HG03571 (cell line): ENCODE measurements around the gene AGMAT.

Source experiments
- ATAC-seq: cut with Tn5 transposase; IDR thresholded peaks from one replicate; pipeline ENCODE4 v1.9.1; 2021; ENCODE audit not compliant: unreplicated experiment

AGMAT gene, protein sequence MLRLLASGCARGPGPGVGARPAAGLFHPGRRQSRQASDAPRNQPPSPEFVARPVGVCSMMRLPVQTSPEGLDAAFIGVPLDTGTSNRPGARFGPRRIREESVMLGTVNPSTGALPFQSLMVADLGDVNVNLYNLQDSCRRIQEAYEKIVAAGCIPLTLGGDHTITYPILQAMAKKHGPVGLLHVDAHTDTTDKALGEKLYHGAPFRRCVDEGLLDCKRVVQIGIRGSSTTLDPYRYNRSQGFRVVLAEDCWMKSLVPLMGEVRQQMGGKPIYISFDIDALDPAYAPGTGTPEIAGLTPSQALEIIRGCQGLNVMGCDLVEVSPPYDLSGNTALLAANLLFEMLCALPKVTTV

DNA sequence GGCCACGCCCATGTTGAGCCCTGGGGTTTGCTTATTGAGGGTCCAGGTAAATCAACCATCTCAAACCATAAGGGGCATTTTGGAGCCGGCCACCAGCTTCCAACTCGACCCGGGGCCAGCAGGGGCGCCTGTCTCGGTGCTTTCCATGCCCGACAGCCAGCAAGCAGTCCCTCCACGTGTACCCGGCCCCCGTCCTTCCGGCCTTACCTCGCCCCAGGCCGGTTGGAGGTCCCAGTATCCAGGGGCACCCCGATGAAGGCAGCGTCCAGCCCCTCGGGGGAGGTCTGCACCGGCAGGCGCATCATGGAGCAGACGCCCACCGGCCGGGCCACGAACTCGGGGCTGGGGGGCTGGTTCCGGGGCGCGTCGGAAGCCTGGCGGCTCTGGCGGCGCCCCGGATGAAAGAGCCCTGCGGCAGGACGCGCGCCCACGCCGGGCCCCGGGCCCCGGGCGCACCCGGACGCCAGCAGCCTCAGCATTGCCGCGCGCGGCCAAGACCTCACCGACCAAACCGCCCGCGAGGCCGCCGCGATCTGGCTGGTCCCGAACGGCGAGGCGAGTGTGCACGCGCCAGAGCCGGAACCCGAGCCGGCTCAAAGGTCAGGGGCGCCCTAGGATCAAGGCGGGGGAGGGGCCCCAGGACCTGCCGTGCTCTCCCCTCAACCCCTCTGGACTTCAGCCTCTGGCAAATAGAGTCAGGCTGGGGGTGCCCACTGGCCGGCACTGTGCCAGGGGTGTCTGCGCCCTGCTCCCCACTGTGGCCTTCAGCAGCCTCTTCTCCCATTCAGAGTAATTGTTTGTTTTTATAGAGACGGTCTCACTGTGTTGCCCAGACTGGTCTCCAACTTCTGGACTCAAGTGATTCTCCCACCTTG is at the start of gene AGMAT:
Gene AGMAT, minus strand, starts transcription at position 563 of the 875 bp plus-strand sequence. Its CDS starts 84 bp downstream, at position 479.
- peak; percentile 55 for ATAC-seq

DNA sequence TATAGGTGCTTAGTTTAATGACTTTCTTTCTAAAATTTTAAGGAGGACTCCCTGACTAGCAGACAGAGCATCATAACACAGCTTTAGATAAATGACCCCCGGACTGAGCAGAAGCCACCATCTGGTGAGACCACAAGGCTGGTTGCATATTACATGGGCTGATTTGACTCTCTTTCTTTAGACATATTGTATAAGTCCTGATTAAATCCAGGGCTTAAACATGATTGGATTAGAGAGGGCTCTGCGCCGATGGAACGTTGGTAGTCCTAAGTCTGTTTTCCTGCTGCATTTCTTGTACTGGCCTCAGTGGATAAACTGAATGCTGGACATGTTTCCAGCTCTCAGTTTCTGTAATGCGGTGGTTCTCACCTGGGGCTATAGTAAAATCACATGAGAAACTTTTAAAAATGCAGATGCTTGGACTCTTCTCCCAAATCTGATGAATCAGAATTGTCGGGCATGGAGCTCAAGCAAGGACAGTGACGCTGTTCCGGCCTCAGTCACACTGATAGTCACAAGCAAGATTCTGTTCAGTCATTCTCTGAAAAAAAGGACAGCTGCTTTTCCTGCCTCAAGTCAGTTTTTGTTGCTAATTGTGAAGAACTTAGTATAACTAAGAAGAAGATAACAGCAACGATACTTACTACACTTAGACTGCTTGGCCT is 49.0 kb upstream of the AGMAT start:
- no peak for ATAC-seq

DNA sequence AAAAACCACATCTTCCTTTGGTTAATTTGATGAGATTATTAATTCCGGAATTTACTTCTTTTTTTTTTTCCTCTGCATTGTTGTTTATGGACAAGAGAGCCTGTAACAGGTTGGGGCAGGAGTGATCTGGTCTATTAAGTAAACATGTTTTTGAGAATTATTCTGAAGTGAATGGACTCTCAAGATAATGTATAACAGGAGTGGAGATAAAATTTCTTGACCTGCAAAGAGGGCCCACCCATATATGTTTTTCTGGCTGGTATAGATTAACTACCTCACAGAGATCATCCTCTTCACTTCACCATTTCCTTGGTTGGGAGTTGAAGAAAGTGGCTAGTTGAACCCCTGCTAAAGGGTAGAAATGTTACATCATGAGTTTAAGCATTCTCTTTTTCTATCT is 43.2 kb upstream of the AGMAT start:
- ATAC-seq: peak; percentile 34

DNA sequence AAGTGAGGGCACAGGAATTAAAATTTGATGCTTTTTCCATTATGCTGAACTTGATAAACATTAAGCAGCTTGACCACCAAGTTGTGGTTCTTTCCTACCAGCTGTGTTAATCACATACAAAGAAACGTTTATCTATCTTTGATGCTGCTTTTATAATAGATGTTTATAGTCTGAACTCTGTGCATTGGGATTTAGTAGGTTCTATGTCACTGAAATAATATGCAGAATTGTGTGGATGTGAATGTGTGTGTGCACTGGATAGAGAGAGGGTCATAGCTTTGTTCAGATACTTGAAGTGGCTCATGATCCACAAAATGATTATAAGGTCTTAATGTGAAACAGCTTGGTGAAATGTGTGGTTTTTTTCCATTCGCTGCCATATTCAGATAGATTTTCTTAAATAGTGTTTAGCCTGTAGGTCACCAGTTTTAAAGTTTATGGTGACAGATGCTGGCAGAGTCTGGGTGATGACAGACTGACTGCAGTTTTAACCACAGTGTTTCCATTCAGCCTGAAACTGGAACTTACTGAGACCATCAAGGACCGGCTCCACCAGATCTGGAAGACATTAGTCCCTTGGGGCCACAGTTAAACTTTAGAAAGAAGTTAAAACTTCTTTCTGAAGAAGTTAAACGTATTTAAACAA is 42.6 kb upstream of the AGMAT start:
- peak; percentile 73 for ATAC-seq

DNA sequence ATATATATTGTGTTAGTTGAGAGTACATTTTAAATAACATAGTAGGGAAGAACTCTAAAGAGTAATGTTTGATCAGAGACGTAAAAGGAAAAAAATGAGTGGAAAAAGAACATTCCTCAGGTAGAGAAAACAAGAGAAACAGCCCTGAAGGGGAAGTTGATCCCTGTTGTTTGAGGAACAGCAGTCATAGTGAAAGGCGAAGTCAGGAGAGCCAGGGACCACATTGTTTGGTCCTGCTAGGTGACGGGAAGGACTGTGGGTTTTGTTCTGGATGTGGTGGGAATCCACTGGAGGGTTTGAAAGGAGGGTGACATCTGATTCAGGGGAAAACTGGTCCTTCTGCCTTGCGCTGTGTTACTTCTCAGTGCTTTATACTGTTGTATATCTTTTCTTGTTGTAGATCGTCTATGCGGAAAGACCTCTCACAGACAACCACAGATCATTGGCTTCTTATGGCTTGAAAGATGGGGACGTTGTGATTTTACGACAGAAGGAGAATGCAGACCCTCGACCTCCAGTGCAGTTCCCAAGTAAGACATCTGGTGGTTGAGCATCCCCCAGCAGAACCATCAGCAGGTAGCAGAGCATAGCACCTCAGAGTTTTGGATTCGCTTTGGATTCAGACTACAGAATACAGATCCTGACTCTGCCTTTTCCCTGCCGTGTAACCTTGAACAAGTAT is 41.6 kb upstream of the AGMAT start:
- ATAC-seq: no peak

DNA sequence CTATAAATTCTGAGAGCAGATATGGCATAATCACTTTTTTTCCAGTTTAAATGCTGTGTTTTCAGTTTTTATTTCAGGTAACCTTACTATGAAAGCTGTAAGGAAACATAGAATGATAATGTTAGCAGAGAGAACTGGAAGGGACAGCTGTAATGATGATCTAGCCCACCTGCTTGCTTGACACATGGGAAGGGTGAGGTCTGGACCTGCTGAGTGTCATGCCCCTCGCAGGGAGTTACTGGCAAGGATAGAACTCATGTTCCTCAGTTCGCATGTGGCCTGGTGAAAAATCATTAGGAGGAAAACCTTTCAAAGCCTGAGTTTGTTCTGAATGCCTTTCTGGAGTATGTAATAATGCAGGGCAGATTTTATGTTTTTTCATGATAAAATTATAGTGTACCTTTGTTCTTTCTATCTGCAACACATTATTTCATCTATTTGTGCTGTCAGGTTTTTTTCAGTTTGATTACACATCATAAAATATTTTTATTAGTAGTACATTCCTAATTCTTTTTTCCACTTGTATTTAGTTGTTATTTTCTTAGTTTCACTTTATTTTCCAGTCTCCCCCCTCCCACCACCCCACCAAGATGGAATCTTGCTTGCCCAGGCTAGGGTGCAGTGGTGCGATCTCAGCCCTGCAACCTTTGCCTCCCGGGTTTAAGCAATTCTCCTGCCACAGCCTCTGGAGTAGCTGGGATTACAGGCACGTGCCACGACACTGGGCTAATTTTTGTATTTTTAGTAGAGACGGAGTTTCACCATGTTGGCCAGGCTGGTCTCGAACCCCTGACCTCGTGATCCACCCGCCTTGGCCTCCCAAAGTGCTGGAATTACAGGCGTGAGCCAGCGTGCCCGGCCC is 40.4 kb upstream of the AGMAT start:
- no peak for ATAC-seq

DNA sequence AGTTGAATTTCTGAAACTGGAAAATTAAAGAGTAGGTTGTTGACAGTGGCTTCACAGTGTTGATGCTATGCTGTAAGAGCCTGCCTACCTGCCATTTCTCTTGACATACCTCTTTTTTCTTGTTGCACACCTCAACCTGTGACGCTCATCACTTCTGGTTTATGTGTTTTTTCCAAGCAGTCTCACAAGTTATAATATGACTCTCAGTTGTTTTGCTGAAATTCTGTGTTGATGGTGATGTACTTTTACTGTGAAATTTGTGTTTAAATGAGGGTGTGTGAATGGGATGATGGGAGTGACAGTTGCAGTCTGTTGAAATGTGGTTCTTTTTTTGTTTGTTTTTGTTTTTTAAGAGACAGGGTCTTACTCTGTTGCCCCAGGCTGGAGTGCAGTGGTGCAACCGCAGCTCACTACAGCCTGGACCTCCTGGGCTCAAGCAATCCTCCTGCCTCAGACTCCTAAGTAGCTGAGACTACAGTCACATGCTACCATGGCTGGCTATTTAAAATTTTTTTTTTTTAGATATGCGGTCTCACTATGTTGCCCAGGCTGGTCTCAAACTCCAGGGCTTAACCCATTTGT is 39.4 kb upstream of the AGMAT start:
- ATAC-seq: no peak

DNA sequence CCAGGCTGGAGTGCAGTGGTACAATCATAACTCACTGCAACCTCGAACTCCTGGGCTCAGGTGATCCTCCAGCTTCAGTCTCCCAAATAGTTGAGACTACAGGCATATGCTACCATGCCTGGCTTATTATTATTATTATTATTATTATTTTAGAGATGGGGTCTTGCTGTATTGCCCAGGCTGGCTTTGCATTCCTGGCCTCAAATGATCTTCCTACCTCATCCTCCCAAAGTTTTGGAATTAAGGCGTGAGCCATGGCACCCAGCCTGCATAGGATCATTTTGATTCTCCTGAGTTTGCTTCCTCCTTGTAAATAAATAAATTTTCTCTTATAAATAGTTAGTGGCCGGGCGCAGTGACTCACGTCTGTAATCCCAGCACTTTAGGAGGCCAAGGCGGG is 38.6 kb upstream of the AGMAT start:
- ATAC-seq: no peak

DNA sequence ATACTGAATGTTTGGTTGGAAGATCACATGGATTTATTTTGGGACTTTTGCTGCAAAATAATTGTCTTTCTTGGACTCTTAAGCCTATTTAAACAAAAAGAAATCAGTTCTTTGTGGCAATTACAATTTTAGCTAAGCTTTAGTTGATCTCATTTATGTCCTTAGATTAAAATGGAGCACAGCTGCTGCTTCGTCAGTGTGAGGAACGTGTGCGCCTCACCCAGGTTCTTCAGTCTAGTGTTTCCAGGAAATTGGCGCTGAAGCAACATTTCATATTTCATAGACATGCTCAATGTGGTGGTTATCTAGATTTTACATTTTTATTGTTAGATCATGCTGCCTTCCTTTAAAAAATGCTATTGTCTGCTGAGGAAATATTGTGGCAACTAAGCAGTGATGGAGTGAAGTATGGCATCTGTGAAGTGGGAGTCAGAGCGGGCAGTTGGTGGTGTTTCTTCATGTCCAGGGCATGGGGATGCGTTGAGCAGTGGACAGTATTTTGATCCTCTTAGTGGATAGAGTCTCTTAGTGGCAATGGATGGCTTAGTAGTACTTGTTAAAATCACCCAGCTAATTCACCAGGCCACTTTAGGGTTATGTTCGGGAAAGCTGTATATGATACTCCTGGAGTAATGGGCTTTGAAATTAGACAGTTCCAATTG is 38.0 kb upstream of the AGMAT start:
- ATAC-seq: no peak

DNA sequence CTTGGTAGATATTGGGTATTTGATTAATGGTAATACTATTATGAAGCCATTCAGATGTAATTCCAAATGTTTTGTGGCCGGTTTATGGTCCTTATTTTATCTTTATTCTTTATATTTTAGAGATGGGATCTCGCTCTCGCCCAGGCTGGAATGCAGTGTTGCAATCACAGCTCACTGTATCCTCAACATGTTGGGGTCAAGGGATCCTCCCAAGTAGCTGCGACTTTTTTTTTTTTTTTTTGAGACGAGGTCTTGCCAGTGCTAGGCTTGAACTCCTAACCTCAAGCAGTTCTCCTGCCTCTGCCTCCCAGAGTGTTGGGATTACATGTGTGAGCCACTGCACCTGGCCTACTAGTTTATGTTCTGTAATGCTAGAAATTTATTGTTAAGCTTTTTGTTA is 37.1 kb upstream of the AGMAT start:
- no peak for ATAC-seq

DNA sequence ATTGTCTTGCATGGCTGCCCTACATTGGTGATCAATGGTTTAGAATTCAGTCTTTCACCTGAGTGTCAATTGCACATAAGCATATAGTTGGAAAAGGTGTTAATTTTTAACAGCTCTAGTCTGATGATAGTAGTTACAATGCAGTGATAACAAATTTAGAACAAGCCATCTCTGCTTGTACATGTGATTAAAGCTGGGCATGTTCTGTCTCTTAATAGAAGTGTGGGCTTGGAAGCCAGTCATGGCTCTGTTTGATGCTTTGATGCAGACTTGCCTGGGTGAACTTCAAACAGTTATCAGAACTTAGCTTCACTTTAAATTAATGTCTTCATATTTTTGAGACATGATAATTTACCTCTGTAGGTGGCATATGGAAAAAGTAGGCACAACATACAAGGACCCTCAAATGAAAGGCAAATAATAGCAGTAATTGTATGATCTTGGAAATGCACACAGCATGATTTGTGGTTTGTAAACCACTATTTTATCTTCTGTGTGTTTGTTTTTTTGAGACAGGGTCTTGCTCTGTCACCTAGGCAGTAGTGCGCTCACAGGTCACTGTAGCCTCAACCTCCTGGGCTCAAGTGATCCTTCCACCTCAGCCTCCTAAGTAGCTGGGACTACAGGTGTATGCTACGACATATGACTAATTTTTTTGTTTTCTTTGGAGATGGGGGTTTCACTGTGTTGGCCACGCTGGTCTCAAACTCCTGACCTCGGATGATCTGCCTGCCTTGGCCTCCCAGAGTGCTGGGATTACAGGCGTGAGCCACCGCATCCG is 36.2 kb upstream of the AGMAT start:
- ATAC-seq: no peak

DNA sequence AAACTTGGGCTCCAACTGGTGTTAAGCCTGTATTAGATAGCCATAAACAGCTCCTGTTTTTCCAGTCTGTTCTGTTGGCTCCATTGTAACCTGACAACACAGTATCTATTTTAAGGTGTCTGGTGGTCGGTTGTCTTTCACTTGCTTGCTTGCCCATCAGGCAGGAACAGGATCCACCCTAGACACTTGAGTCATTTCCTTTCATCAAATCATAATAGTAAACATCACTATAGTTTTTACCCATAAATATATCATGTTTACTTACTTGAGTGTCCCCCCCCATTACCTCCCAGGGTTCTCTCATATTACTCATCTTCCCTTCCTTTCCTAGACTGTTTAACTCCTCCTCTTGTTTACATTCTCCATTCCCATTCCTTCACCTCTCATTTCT is 35.3 kb upstream of the AGMAT start:
- ATAC-seq: no peak

DNA sequence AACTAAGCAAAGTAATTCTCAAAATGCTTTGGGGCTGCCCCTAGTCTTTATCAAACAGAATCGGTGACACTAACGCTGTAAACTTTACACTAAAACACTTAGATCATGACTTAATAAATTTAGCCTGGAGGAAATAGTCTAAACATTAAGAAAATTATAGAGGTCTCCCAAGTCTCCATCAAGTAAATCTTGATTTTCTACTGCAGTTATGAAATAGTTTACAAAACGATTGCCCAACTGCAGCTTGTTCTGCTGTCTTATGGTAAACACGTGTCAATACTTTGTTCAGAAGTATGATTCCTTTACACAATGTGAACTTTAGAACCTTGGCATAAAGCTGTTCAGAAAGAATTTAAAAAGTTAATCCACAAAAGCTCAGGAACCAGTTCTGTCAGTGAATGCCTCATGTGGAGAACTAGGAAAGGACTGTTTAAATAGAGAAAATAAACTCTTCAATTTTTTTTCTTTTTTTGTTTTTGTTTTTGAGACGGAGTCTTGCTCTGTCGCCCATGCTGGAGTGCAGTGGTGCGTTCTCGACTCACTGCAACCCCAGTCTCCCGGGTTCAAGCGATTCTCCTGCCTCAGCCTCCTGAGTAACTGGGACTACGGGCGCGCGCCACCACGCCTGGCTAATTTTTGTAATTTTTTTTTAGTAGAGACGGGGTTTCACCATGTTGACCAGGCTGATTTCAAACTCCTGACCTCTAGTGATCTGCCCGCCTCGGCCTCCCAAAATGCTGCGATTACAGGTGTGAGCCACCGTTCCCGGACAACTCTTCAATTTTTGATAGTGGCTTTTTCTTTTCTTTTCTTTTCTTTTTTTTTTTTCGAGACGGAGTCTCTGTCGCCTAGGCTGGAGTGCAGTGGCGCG is 34.0 kb upstream of the AGMAT start:
- ATAC-seq: no peak

DNA sequence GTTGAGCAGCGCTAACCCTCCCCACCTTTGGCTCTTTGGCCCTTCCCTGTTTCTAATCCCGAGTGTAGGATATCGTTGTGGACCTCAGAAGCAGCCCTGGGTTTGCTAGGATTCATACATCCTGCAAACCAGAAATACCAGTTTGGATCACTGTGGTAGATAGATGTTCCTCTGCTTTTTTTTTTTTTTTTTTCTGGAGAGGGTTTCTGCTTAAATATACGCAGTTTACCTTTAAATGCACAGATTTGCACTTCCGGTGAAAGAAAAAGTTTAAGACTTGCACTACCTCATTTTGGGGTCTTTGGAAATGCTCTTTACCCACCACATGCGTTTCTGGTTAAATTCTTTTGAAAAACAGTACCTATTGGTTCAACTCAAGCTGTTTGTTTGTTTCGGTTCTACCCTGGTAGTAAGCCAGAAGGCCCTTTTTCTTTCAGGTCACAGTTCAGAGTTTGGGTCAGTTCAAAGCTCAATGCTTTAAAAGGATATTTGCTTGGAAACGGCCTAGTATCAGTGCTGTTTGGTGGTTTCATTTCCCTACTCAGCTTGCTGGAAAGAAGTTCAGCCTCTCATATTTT is 33.3 kb upstream of the AGMAT start:
- peak; percentile 35 for ATAC-seq

DNA sequence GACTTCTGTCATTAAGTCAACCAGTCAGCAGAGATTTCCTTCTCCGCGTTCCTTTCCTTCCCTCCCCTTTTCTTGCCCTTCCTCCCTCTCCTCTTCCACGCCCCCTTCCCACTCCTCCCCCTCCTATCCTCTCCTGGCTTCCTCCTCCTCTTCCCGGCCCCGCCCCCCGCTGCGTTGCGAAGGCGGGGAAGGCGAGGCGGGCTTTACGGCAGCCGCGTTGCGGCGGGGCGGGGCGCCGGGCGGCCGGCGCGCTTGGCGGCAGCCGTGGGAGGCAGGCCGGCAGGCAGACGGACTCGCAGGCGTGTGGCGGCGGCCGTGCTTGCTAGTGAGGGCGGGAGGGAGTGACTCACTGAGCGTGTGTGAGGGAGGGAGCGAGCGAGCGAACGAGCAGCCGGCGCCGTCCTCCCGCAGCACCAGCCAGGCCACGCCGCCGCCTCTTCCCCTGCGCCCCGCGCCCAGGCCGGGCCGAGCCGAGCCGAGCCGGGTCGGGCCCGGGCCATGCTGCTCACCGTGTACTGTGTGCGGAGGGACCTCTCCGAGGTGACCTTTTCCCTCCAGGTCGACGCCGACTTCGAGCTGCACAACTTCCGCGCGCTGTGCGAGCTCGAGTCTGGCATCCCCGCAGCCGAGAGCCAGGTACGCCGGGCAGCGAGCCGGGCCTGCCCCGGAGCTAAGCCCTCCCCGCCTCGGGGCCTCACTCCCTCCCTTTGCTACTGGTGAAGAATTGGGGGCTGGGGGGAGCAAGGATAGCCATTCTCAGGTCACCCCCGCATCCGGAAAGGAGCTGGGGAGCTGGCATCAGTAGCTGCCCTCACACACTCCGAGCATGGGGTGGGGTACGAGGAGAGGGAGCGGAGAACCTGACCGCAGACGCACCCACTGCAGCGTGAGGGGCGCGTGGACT is 32.6 kb upstream of the AGMAT start, which contains the start of gene DDI2:
Gene DDI2, plus strand, starts transcription at position 286 of the 904 bp plus-strand sequence. Its CDS starts 213 bp downstream, at position 499.
- ATAC-seq: peak; percentile 63
